PC-9 (cell line): ENCODE measurements around the gene ASIC5. TPM values are rescaled to one million over a fixed set of nuclear protein-coding genes. Genes with fewer than 3 reads are reported as not detected.

Experiments used
- BruUV-seq: library from RNA; stranded (reverse); fragments of 400-500 nt; replicated peaks from 2 replicates; lab custom pipeline; 2021; lab: Mats Ljungman, UMichigan
- CTCF ChIA-PET: fragments of 300-600 bp; sonication (Branson Sonifier 250); formaldehyde crosslinking; loops from one replicate; lab custom pipeline; 2022; ENCODE audit warnings: antibody characterized with exemption; lab: Charles Lee
- POLR2A ChIA-PET: fragments of 300-600 bp; sonication (Branson Sonifier 250); formaldehyde crosslinking; loops from one replicate; lab custom pipeline; 2022; ENCODE audit warnings: antibody characterized with exemption; ENCODE audit not compliant: unreplicated experiment; lab: Charles Lee
- DNase-seq, 2 experiments: peaks; one replicate each; pipeline versions ENCODE4 v3.0.0 to v3.0.0-alpha.2; 2015 to 2022; ENCODE audit warnings: mixed read lengths in 1 of 2
- H2AFZ ChIP-seq: fragments of 200-600 bp; sonication (generic); 2 replicates; pipeline ENCODE4 v1.8.1; 2017; ENCODE audit warnings: antibody characterized with exemption
- H3F3A ChIP-seq: fragments of 200-600 bp; sonication (generic); 2 replicates; pipeline ENCODE4 v1.8.1; 2017; ENCODE audit warnings: antibody characterized with exemption, mild to moderate bottlenecking, low read depth; ENCODE audit not compliant: insufficient read depth
- H3K27ac ChIP-seq: fragments of 200-600 bp; sonication (generic); 2 replicates; pipeline ENCODE4 v1.6.1; 2016; ENCODE audit warnings: mixed run types
- H3K27me3 ChIP-seq: fragments of 200-600 bp; sonication (generic); 2 replicates; pipeline ENCODE4 v1.6.1; 2016; ENCODE audit warnings: low read depth, mixed run types; ENCODE audit not compliant: insufficient read depth
- H3K36me3 ChIP-seq: fragments of 200-600 bp; sonication (generic); 2 replicates; pipeline ENCODE4 v1.6.1; 2016; ENCODE audit warnings: low read depth, mixed run types
- H3K4me1 ChIP-seq: fragments of 200-600 bp; sonication (generic); replicated peaks from 2 replicates; pipeline ENCODE4 v1.6.1; 2016; ENCODE audit warnings: mixed run types; ENCODE audit not compliant: insufficient read depth
- H3K4me2 ChIP-seq: fragments of 200-600 bp; sonication (generic); 2 replicates; pipeline ENCODE4 v1.6.1; 2017; ENCODE audit warnings: mixed run types
- H3K4me3 ChIP-seq: fragments of 200-600 bp; sonication (generic); 2 replicates; pipeline ENCODE4 v1.6.1; 2016; ENCODE audit warnings: mixed run types
- H3K79me2 ChIP-seq: fragments of 200-600 bp; sonication (generic); 2 replicates; pipeline ENCODE4 v1.6.1; 2017; ENCODE audit warnings: low read depth, mixed run types
- H3K9me2 ChIP-seq: fragments of 200-600 bp; sonication (generic); 2 replicates; pipeline ENCODE4 v1.8.1; 2017; ENCODE audit warnings: mild to moderate bottlenecking; ENCODE audit not compliant: insufficient read depth
- H3K9me3 ChIP-seq: fragments of 200-600 bp; sonication (generic); 2 replicates; pipeline ENCODE4 v1.8.1; 2016; ENCODE audit warnings: low read depth; ENCODE audit not compliant: insufficient read depth
- H4K20me1 ChIP-seq: fragments of 200-600 bp; sonication (generic); 2 replicates; pipeline ENCODE4 v1.8.1; 2017; ENCODE audit not compliant: insufficient read depth
- CTCF ChIP-seq: fragments of 200-600 bp; sonication (generic); conservative IDR thresholded peaks from 2 replicates; pipeline ENCODE4 v1.6.1; 2017; ENCODE audit warnings: mixed run types, antibody characterized with exemption, mild to moderate bottlenecking, moderate library complexity
- EZH2 ChIP-seq: fragments of 200-600 bp; sonication (generic); IDR thresholded peaks from 2 replicates; pipeline ENCODE4 v1.8.0; 2017; ENCODE audit warnings: antibody characterized with exemption, low read depth
- intact Hi-C: fragments of 100-400 bp; cut with micrococcal nuclease; formaldehyde crosslinking; loops from one replicate; pipeline ENCODE4 v1.10.0; 2022; ENCODE audit not compliant: unreplicated experiment
- total RNA-seq: library from RNA; stranded (reverse); gene quantifications from 2 replicates; pipeline ENCODE4 v1.2.3, GENCODE V29; 2021

The ASIC5 gene
- total RNA-seq, 1 experiment from 2014 or later, result not detected

GRCh38 chr4:155887847-155888570, 21.9 kb upstream of the ASIC5 start:
- H4K20me1 ChIP-seq, result no peaks in the 10 kb centered on the region
- H3F3A ChIP-seq, result no peaks in the 10 kb centered on the region
- no peak overlapping the region for H3K4me3 ChIP-seq
- H3K79me2 ChIP-seq, result no peaks in the 10 kb centered on the region
- no peaks in the 10 kb centered on the region for H3K9me2 ChIP-seq
- POLR2A ChIA-PET, result no interaction called here
- no peaks in the 10 kb centered on the region for H3K36me3 ChIP-seq
- TF ChIP-seq CTCF, result no peak
- H3K27me3 ChIP-seq, result no peaks in the 10 kb centered on the region
- intact Hi-C loops, result no loop called here
- H3K9me3 ChIP-seq, result no peaks in the 10 kb centered on the region
- H3K4me1 ChIP-seq, result no peaks in the 10 kb centered on the region
- H3K4me2 ChIP-seq, result no peak overlapping the region
- no peak overlapping the region for H2AFZ ChIP-seq
- no peak for DNase-seq
- CTCF ChIA-PET, result no interaction called here
- BruUV-seq, result no TSS peak
- no peak overlapping the region for H3K27ac ChIP-seq

GRCh38 chr4:155887045-155887444, 21.0 kb upstream of the ASIC5 start:
- no peaks in the 10 kb centered on the region for H3K4me1 ChIP-seq
- H3K4me3 ChIP-seq, result no peak overlapping the region
- no peak overlapping the region for H3K27ac ChIP-seq
- intact Hi-C loops, result no loop called here
- H3K9me3 ChIP-seq, result no peaks in the 10 kb centered on the region
- CTCF ChIA-PET, result no interaction called here
- no peaks in the 10 kb centered on the region for H4K20me1 ChIP-seq
- no peak for DNase-seq
- H3K9me2 ChIP-seq, result no peaks in the 10 kb centered on the region
- no peaks in the 10 kb centered on the region for H3K36me3 ChIP-seq
- BruUV-seq, result no TSS peak
- TF ChIP-seq CTCF (no peak), EZH2 (no peak)
- no peak overlapping the region for H2AFZ ChIP-seq
- H3K4me2 ChIP-seq, result no peak overlapping the region
- H3K27me3 ChIP-seq, result no peaks in the 10 kb centered on the region
- H3F3A ChIP-seq, result no peaks in the 10 kb centered on the region
- POLR2A ChIA-PET, result no interaction called here
- H3K79me2 ChIP-seq, result no peaks in the 10 kb centered on the region

- no peak overlapping the region for H3K4me3 ChIP-seq
- no peak for DNase-seq
- no peak overlapping the region for H3K27ac ChIP-seq
- no peaks in the 10 kb centered on the region for H3K4me1 ChIP-seq
- intact Hi-C loops, result no loop called here
- H3K36me3 ChIP-seq, result no peaks in the 10 kb centered on the region
- H2AFZ ChIP-seq, result no peak overlapping the region
- no TSS peak for BruUV-seq
- no peaks in the 10 kb centered on the region for H3K9me3 ChIP-seq
- no peaks in the 10 kb centered on the region for H4K20me1 ChIP-seq
- no peaks in the 10 kb centered on the region for H3K79me2 ChIP-seq
- no peak overlapping the region for H3K4me2 ChIP-seq
- H3K9me2 ChIP-seq, result no peaks in the 10 kb centered on the region
- no peaks in the 10 kb centered on the region for H3F3A ChIP-seq
- POLR2A ChIA-PET, result no interaction called here
- CTCF ChIA-PET, result no interaction called here
- TF ChIP-seq EZH2 (no peak), CTCF (no peak)
- H3K27me3 ChIP-seq, result no peaks in the 10 kb centered on the region
Observed at GRCh38 chr4:155885666-155886065, 19.6 kb upstream of the ASIC5 start.
